Type B pancreatic cell (in vitro differentiated cells): Measurements from ENCODE around the gene DSCAML1. TPM values are rescaled to one million over a fixed set of nuclear protein-coding genes. Genes with fewer than 3 reads are reported as not detected.

ENCODE experiments used
- DNase-seq: peaks from one replicate; pipeline ENCODE4 v3.0.0; 2021; ENCODE audit warnings: mixed read lengths; ENCODE audit not compliant: unreplicated experiment; ENCODE audit errors: extremely low spot score
- H3K27ac Mint-ChIP-seq: 2 replicates; pipeline ENCODE4 v1.8.0; 2021; ENCODE audit warnings: mild to moderate bottlenecking, mixed read lengths
- H3K27me3 Mint-ChIP-seq: 2 replicates; pipeline ENCODE4 v1.8.0; 2021; ENCODE audit warnings: mixed read lengths
- H3K36me3 Mint-ChIP-seq: 2 replicates; pipeline ENCODE4 v1.8.0; 2021; ENCODE audit warnings: mixed read lengths
- H3K4me1 Mint-ChIP-seq: one replicate; pipeline ENCODE4 v1.8.0; 2021; ENCODE audit warnings: mixed read lengths; ENCODE audit not compliant: unreplicated experiment
- H3K4me3 Mint-ChIP-seq: 2 replicates; pipeline ENCODE4 v1.8.0; 2021; ENCODE audit warnings: mild to moderate bottlenecking, mixed read lengths
- H3K9me3 Mint-ChIP-seq: 2 replicates; pipeline ENCODE4 v1.8.0; 2021; ENCODE audit warnings: mixed read lengths
- CTCF ChIP-seq: fragments of 200-600 bp; sonication (generic); conservative IDR thresholded peaks from 2 replicates; pipeline ENCODE4 v1.5.0; 2021; ENCODE audit warnings: antibody characterized with exemption, mild to moderate bottlenecking
- total RNA-seq: library from RNA; stranded (reverse); gene quantifications from 2 replicates; pipeline ENCODE4 v1.2.1, GENCODE V29; 2021; ENCODE audit warnings: low replicate concordance

Gene DSCAML1
- total RNA-seq, 1 donor from 2014 or later, result 5.8 TPM

GRCh38 chr11:117825538-117826189, 28.6 kb upstream of the DSCAML1 start:
- Mint-ChIP-seq H3K27me3 (peaks cover 20% of the 10 kb centered on the region), H3K4me1 (peaks cover 12% of the 10 kb centered on the region)

GRCh38 chr11:117824571-117825537, 27.8 kb upstream of the DSCAML1 start, which contains the start of gene FXYD2:
Gene FXYD2 (minus strand): TSS chr11:117824744. CDS start chr11:117824678, 66 bp downstream.
- no peak for DNase-seq
- Mint-ChIP-seq H3K36me3 (no peaks in the 10 kb centered on the region), H3K27ac (peak within 1 kb of the TSS; percentile 23), H3K27me3 (peaks cover 16% of the 10 kb centered on the region), H3K4me3 (peak within 1 kb of the TSS; percentile 5), H3K4me1 (peaks cover 5% of the 10 kb centered on the region), H3K9me3 (no peaks in the 10 kb centered on the region)
- TF ChIP-seq CTCF, result no peak

More at GRCh38 chr11:117825538-117826189, 28.6 kb upstream of the DSCAML1 start:
- no peak for TF ChIP-seq CTCF
- Mint-ChIP-seq H3K27ac (no peak overlapping the region), H3K4me3 (no peak overlapping the region), H3K36me3 (no peaks in the 10 kb centered on the region), H3K9me3 (no peaks in the 10 kb centered on the region)
- DNase-seq, result no peak

GRCh38 chr11:117823946-117824420, 27.0 kb upstream of the DSCAML1 start:
- no peak for DNase-seq
- H3K27ac Mint-ChIP-seq, result no peak overlapping the region
- peaks cover 16% of the 10 kb centered on the region for H3K27me3 Mint-ChIP-seq
- no peaks in the 10 kb centered on the region for H3K36me3 Mint-ChIP-seq
- H3K4me3 Mint-ChIP-seq, result peak overlapping the region; percentile 5
- peaks cover 9% of the 10 kb centered on the region for H3K4me1 Mint-ChIP-seq
- no peak for TF ChIP-seq CTCF
- H3K9me3 Mint-ChIP-seq, result no peaks in the 10 kb centered on the region

- Mint-ChIP-seq H3K4me3 (peak overlapping the region; percentile 44), H3K27me3 (peaks cover 16% of the 10 kb centered on the region), H3K27ac (peak overlapping the region; percentile 9), H3K9me3 (no peaks in the 10 kb centered on the region), H3K36me3 (no peaks in the 10 kb centered on the region), H3K4me1 (peaks cover 11% of the 10 kb centered on the region)
- peak; percentile 63 for TF ChIP-seq CTCF
- no peak for DNase-seq
Measured at GRCh38 chr11:117823294-117823945, 26.4 kb upstream of the DSCAML1 start.
